HG02588 (cell line): Measurements from ENCODE around the gene SLC16A5.
A peak's percentile ranks its signal among the peaks of the same experiment; 100 is the strongest.
"Not testable (repeated sequence)": the region's sequence is repeated elsewhere in the genome, so short reads cannot be mapped to it uniquely, and the experiment has no call there.

Experiments used
- ATAC-seq: cut with Tn5 transposase; IDR thresholded peaks from one replicate; pipeline ENCODE4 v1.9.1; 2021; ENCODE audit warnings: mild to moderate bottlenecking, moderate library complexity; ENCODE audit not compliant: unreplicated experiment

The SLC16A5 gene

GRCh38 chr17:75087558-75088453 lies at the start of gene SLC16A5:
Gene SLC16A5 (plus strand): TSS chr17:75087954. CDS start chr17:75093637, 5,683 bp downstream.
- ATAC-seq: no peak

GRCh38 chr17:75039238-75039637 lies 48.5 kb upstream of the SLC16A5 start:
- no peak for ATAC-seq

- ATAC-seq: no peak
Measured at GRCh38 chr17:75041656-75042280, 46.0 kb upstream of the SLC16A5 start.

- ATAC-seq: not testable (repeated sequence)
Measured at GRCh38 chr17:75043789-75044188, 44.0 kb upstream of the SLC16A5 start.

- ATAC-seq: no peak
Measured at GRCh38 chr17:75044716-75045115, 43.0 kb upstream of the SLC16A5 start.

GRCh38 chr17:75045946-75046406 lies 41.8 kb upstream of the SLC16A5 start:
- not testable (repeated sequence) for ATAC-seq

- peak; percentile 93 for ATAC-seq
Measured at GRCh38 chr17:75046407-75047289, 41.1 kb upstream of the SLC16A5 start, which contains the start of the genes ATP5PD and KCTD2. Gene ATP5PD (minus strand): TSS chr17:75046969. CDS start chr17:75042650, 4,319 bp downstream. Gene KCTD2 (plus strand): TSS chr17:75047225. CDS start chr17:75047251, 26 bp downstream.

GRCh38 chr17:75047398-75048098 lies 40.2 kb upstream of the SLC16A5 start:
- peak; percentile 3 for ATAC-seq

GRCh38 chr17:75048249-75048878 lies 39.4 kb upstream of the SLC16A5 start:
- no peak for ATAC-seq

- no peak for ATAC-seq
Measured at GRCh38 chr17:75049057-75049456, 38.7 kb upstream of the SLC16A5 start.

GRCh38 chr17:75049706-75050105 lies 38.0 kb upstream of the SLC16A5 start:
- no peak for ATAC-seq

- no peak for ATAC-seq
Measured at GRCh38 chr17:75051941-75052340, 35.8 kb upstream of the SLC16A5 start.

- no peak for ATAC-seq
Measured at GRCh38 chr17:75059369-75060345, 28.1 kb upstream of the SLC16A5 start.

GRCh38 chr17:75060434-75061054 lies 27.2 kb upstream of the SLC16A5 start:
- ATAC-seq: no peak

- ATAC-seq: no peak
Measured at GRCh38 chr17:75061055-75061438, 26.7 kb upstream of the SLC16A5 start.

- no peak for ATAC-seq
Measured at GRCh38 chr17:75061618-75062017, 26.1 kb upstream of the SLC16A5 start.

- no peak for ATAC-seq
Measured at GRCh38 chr17:75063201-75063600, 24.6 kb upstream of the SLC16A5 start.

GRCh38 chr17:75063626-75064025 lies 24.1 kb upstream of the SLC16A5 start:
- ATAC-seq: no peak
